Measurements from ENCODE around the gene RFT1. TPM values are rescaled to one million over a fixed set of nuclear protein-coding genes. Genes with fewer than 3 reads are reported as not detected.

RFT1 gene
- total and polyA plus RNA-seq, 10 donors, result 6.0 to 25.6 (median 15.4) TPM

DNA sequence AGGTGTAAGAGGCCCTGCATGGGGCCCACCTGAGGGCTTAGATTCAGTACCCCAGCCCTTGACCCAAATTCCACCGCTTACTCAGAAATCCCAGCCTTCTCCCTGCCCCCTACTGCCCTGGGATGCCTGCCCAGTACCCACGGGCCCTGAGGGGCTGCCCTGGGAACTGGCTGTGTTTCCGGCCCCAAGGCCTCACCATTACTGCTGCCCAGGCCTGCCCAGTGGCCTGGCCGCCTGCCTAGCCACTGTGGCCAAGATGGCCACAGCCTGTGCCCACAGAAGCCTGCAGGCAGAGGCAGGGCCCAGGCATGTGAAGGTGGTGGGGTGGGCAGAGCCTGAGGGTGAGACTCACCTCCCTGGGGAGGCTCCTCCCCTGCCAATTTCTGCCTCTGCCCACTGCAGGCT is 24.6 kb upstream of the RFT1 start:
- H3K9me3 ChIP-seq, result no peaks in the 10 kb centered on the region
- DNase-seq, result no peak
- no peak for TF ChIP-seq POLR2AphosphoS5 (IDR thresholded peaks at IDR 0.05)
- H3K36me3 ChIP-seq, result no peaks in the 10 kb centered on the region
- H3K4me3 ChIP-seq, result no peak overlapping the region
- H3K4me1 ChIP-seq, result peaks cover 0 to 61% (median 28%) of the 10 kb centered on the region in 6 donors
- 77 to 95% (median 89%) methylated on average over 3 to 4 of the region's 4 CpGs for WGBS, 5 donors
- no peak overlapping the region for H3K27ac ChIP-seq
- intact Hi-C loops (cut with DNase I; ENCODE audit: low total_unique reads), result no loop called here
- H3K27me3 ChIP-seq (replicated peaks in 1 of 7), result peaks cover 0 to 51% (median 9%) of the 10 kb centered on the region in 7 donors

- H3K27me3 ChIP-seq (replicated peaks in 1 of 7), result peaks cover 0 to 51% (median 9%) of the 10 kb centered on the region in 7 donors
- DNase-seq, result no peak
- no peak overlapping the region for H3K27ac ChIP-seq
- no peaks in the 10 kb centered on the region for H3K9me3 ChIP-seq
- TF ChIP-seq POLR2AphosphoS5 (IDR thresholded peaks at IDR 0.05) (no peak), POLR2A (IDR thresholded peaks at IDR 0.05) (no peak)
- TF ChIP-seq, protein P1, sequence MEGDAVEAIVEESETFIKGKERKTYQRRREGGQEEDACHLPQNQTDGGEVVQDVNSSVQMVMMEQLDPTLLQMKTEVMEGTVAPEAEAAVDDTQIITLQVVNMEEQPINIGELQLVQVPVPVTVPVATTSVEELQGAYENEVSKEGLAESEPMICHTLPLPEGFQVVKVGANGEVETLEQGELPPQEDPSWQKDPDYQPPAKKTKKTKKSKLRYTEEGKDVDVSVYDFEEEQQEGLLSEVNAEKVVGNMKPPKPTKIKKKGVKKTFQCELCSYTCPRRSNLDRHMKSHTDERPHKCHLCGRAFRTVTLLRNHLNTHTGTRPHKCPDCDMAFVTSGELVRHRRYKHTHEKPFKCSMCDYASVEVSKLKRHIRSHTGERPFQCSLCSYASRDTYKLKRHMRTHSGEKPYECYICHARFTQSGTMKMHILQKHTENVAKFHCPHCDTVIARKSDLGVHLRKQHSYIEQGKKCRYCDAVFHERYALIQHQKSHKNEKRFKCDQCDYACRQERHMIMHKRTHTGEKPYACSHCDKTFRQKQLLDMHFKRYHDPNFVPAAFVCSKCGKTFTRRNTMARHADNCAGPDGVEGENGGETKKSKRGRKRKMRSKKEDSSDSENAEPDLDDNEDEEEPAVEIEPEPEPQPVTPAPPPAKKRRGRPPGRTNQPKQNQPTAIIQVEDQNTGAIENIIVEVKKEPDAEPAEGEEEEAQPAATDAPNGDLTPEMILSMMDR (IDR thresholded peaks at IDR 0.05 in 8 of 11, conservative IDR thresholded peaks at IDR 0.05 in 3 of 11), result no peak
- no peak overlapping the region for H3K4me3 ChIP-seq
- intact Hi-C loops (cut with DNase I; ENCODE audit: low total_unique reads), result no loop called here
- WGBS, 5 donors, result 72 to 83% (median 75%) methylated on average over 6 of the region's 6 CpGs
- H3K4me1 ChIP-seq, result peaks cover 0 to 52% (median 19%) of the 10 kb centered on the region in 6 donors
- no peaks in the 10 kb centered on the region for H3K36me3 ChIP-seq
Observed at GRCh38 chr3:53153980-53154379, 23.7 kb upstream of the RFT1 start.

GRCh38 chr3:53153264-53153823 is 23.1 kb upstream of the RFT1 start:
- Histone ChIP-seq H3K27ac (no peak overlapping the region), H3K4me1 (peaks cover 0 to 46% (median 14%) of the 10 kb centered on the region in 6 donors)

DNA sequence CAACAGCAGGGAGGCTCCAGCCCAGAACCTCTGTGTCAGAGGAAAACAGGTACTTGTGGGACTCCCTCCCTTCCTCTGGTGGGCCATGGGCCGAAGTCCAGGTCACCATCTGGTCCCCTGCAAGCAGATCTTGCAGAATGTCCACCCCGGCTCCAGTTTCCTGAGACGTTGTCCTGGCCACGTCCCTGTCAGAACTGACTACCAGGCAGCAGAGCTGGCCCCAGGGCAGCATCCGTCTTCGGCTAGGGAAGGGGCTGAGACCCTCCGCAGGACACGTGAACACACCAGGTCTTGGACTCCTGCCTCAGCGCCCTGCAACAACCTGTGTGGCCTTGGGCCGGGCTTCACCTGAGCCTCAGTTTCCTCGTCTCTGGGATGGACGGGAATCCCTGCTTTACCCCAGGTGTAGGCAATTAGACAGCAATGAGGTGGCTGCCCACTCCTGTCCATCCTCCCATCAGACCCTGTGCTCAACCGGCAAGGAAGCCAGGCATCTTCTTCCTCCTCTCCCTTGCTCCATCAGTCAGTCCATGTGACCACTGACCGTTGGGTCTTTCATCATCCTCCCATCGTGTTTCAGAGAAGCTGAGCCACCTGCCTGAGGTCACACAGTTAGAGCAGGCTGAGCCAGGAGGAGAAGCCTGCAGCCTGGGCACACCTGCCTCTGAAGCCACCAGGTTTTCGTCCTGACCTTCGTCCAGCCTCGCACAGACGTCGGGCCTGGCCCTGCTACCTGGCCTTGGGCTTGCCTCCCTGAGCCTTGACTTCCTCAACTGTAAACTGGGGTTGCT is 21.8 kb upstream of the RFT1 start:
- intact Hi-C loops (cut with DNase I; ENCODE audit: low total_unique reads), result no loop called here
- 76 to 93% (median 83%) methylated on average over 16 to 20 of the region's 20 CpGs for WGBS, 5 donors
- H3K27me3 ChIP-seq (replicated peaks in 1 of 7), result peaks cover 0 to 47% (median 9%) of the 10 kb centered on the region in 7 donors
- H3K27ac ChIP-seq, result peak overlapping the region in 1 of 8 donors; percentile 26
- TF ChIP-seq POLR2A (IDR thresholded peaks at IDR 0.05) (no peak), POLR2AphosphoS5 (IDR thresholded peaks at IDR 0.05) (no peak)
- TF ChIP-seq, protein P1 (IDR thresholded peaks at IDR 0.05 in 8 of 11, conservative IDR thresholded peaks at IDR 0.05 in 3 of 11), result no peak
- H3K4me1 ChIP-seq, result peaks cover 0 to 43% (median 15%) of the 10 kb centered on the region in 6 donors
- no peaks in the 10 kb centered on the region for H3K9me3 ChIP-seq
- no peaks in the 10 kb centered on the region for H3K36me3 ChIP-seq
- no peak for DNase-seq
- no peak overlapping the region for H3K4me3 ChIP-seq

More at GRCh38 chr3:53153264-53153823, 23.1 kb upstream of the RFT1 start:
- intact Hi-C loops (cut with DNase I; ENCODE audit: low total_unique reads), result no loop called here
- Histone ChIP-seq H3K36me3 (no peaks in the 10 kb centered on the region), H3K4me3 (no peak overlapping the region), H3K27me3 (replicated peaks in 1 of 7) (peaks cover 0 to 51% (median 9%) of the 10 kb centered on the region in 7 donors), H3K9me3 (no peaks in the 10 kb centered on the region)
- TF ChIP-seq, protein P1 (IDR thresholded peaks at IDR 0.05 in 8 of 11, conservative IDR thresholded peaks at IDR 0.05 in 3 of 11), result no peak
- TF ChIP-seq POLR2AphosphoS5 (IDR thresholded peaks at IDR 0.05) (no peak), POLR2A (IDR thresholded peaks at IDR 0.05) (no peak)
- no peak for DNase-seq
- WGBS, 5 donors, result 68 to 86% (median 81%) methylated on average over 3 of the region's 3 CpGs

Measured in spleen (tissue), 11 donors.